ENCODE measurements around the gene PIGU.

Gene PIGU

DNA sequence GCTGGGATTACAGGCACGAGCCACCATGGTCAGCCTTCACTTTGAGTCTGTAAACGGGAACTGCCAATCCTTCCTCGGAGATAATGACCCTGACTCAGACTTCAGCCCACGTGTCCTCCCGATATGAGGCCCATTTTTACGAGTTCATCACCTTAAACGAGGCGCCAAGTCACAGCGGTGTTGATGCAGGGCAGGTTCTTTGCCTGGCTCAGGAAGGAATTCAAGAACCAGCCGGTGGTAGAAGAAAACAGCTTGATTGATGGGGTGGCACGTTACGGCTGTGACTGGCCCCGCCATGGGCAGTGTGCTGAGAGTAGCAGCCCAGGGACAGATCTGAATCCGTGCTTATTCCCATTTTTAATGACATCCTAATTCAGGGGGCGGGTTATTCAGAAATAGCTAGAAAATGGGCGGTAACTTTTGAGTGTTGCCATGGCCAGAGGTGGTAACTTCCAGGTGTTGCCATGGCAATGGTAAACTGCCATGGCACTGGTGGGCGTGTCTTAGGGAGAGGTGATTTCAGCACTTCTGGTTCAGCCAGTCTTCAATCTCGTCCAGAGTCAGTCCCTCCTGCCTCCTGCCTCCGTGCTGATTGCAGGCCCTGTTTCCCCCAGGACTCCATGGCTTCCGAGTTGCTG, 127.5 kb downstream of the PIGU start:
- DNase-seq = peak; percentile 83

DNA sequence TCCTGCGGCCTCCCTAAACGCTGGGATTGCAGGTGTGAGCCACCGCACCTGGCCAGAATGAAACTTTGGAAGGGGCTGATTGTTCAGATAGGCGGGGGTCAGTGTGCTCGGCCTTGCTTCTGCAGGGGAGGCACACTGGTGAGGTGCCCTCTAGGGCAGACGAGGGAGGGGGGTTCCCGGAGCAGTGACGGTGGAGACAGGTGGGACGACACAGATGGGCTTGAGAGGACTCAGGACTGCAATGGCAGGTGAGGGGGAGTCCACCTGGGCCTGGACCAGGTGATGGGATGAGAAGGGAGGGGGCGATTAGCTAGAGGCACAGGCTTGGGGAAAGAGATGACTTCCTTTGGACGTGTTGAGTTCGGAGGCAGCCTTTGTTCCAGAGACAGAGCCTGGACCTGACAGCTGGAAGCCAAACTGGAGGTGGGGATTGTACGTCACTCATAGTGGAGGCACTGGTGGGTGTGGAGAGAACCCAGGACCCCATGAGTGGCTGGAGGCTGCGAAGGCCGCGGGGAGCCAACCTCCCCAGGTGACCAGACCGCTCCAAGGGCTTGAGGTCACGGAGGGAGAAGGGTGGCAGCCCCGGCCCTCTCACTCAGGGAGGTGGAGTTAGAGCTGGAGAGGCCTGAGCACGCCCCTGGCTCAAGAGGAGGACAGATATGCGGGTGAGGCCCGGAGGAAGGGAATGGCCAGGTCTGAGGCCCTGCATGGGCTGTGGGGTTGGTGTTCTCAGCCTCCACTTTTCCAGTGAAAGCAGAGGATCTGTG, 128.9 kb downstream of the PIGU start:
- no peak for DNase-seq

DNA sequence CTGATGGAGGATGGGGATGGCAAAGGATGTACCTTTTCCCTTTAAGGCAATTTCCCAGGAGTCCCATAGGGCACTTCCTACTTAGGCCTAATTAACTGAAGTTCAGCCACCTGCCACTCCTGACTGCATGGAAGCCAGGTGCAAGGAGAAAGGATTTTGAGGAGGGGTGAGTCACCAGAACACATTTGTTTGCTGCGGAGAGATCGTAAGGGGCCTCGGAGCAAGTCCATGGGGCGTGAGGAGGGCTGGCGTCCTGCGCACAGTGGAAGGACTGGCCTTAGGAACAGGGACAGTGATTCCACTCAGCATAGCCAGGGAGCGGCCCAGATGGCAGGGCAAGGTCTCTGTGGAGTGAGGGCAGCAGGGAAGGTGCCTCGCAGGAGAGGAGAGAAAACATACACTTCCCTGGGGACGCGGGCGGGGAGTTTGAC, 130.1 kb downstream of the PIGU start:
- DNase-seq = peak; percentile 96

DNA sequence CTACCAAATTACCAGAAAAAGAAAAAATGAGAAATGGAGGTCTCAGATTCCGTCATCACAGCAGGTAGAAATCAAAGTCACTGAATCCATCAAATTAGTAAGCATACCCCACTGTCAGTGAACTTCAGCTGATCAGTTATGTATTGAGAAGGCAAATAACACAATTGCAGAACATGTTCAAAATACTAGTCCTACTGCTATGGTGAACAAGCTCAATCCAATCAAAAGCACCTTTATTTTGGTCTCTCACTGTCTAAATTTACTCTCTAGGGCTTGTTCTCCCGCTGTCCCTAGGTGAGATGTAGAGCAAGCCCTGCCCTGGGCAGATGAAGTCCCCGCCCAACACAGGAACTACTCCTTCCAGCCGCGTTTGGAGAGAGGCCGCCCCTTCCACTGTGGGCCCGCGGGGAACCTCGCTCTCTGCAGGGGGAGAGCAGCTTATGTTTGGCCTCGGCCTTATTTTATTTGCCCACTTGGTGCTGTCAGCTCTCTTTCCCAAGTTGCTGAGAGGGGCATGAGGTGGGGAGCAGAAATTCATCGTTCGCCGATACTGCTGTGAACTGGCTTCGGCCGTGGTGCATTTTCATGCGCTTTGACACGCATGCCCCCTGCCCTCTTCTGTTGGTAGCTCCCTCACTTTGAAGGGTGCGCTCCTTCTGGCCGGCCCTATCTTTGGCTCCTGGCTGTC, 132.6 kb downstream of the PIGU start:
- DNase-seq = no peak

DNA sequence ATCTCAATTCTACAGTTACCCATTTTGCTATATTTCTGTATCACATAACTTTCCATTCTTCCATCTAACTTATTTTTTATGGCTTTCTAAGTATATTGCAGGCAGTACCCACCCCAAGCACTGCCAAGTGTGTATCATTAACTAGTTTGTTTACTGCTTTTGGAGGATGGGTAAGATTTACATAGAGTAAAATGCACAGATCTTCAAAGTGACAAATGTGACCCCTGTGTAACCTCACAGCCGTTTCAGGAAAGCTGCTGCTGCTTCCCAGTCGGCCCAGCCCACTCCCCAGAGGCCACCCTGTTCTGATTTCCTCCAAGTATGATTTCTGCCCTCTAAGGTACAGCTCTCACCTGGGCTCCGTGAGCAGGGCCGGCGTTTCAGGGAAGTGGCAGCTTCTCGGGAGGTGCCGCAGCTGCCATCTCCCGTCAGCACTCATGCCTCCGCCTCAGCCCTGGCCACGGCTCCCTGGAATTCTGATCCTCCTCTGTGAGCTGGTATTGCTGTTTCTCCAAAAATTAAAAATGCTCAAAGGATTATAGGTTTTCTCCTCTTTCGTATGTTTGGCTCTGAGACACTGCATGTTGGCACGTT, 133.3 kb downstream of the PIGU start:
- DNase-seq = no peak

DNA sequence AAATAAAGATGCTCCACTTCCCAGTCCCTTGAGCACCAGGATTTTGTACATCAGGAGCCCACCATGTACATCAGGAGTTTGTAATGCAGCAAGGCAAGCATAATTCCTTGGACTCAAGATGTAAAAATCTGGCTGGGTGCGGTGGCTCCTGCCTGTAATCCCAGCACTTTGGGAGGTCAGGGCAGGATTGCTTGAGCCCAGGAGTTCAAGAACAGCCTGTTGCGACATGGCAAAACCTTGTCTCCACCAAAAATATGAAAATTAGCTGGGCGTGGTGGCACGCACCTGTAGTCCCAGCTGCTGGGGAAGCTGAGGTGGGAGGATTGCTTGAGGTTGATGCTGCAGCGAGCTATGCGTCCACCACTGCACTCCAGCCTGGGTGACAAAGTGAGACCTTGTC, 134.5 kb downstream of the PIGU start:
- no peak for DNase-seq

DNA sequence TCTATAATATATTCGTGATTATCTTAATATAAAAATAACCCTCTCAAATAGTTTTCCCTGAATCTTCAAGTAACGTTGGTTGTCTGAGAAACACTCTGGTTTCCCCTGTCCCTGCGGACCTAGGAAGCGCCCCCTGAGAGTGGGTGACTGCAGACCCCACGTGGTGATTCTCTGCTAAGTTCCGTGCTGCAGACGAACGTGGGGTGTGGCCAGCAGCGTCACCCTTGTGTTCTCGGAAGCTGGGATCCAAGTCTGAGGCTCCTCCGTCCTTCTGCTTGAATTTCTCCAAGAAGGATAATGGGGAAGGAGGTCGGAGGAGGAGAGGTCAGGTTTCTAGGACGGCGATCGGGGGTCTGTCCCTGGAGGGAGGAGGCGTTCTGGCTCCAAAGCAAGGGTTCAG, 135.0 kb downstream of the PIGU start:
- no peak for DNase-seq

DNA sequence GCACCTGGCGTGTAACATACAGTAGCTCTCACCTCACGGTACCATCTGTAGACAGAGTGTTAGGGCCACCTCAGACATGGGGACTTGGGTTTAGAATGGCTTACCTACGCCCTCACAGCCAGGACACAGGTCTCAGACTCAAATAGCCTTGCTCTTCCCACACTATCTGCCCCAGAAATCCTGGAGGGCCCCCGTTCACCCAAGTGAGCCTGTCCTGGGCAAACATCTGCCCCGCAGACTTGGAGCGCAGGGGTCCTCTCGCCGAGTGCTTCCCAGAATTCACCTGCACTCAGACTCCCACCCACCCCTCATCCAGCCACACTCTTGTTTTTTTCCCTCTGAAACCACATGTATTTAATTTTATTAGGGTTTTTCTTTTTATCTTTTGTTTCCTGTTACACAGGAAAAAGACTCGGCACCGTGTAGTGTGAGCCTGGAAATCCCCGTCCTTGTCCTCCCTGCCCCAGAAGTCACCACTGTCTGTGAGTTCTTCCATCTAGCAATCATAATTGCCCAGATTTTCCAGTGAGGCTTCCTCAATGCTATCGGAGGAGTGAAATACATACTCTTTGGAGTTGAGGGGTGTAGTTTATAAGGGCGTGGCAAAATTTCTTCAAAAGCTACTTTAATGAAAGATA, 135.5 kb downstream of the PIGU start:
- no peak for DNase-seq

DNA sequence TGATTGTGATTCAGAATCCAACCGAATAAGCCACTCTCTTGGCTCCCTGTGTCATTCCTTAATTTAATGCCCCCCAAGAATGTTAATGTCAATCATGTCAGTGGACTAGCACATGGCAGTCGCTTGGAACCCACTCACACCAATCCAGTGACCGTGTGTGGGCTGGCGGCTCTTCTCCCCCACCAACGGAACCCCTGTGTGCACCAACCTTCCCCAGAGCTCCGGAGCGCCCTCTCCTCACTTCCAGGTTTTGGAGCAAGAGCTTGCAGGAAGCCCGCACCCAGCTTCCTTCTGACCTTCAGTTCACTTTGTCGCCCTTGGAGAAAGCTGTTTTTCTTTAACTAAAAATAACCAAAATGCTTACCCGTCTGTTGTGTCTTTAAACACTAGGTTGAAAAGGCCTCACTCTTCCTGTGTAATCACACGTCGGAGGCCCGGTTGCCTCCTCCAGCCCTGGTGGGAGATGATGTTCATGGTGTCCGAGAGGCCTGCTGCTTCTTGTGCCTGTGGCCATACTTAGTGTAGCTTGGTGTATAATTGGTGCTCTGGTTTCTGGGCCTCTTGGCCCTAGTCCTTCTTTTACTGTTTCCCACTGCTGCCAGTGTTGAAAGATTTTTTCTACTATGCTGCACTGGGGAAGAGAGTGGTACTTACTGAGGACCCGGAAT, 136.2 kb downstream of the PIGU start:
- no peak for DNase-seq

DNA sequence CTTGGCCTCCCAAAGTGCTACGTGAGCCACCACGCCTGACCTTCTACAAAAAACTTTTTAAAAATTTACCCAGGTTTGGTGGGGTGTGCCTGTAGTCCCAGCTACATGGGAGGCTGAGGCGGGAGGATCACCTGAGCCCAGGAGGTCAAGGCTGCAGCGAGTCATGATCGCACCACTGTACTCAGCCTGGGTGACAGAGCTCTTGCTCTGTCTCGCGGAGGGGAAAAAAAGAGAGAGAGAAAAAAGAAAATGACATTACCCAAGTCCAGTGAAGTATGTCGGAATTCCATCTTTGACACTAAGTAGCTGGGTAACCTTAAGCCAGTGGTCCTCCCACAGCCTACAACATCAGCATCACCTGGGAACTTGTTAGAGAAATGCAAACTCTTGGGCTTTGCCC, 137.1 kb downstream of the PIGU start:
- no peak for DNase-seq

DNA sequence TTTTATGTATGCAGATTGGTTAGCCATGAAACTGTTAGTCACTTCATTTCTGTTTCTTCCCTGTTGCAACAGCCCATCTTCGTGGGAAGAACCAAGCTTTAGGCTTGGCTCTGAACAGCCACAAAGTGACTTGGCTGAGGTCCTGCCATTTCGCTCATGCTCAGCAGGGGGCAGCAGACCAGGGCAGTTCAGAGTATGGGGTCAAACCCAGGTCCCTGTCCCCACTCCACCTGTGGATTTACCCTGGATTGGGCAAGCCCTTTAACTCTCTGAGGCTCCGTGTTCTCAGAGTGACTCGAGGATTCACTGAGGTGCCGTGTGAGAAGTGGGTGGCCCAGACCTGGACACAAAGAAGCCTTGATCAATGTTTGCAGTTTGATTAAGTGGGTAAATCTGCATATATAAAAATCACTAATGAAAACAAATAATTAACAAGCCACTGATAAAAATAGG, 138.2 kb downstream of the PIGU start:
- DNase-seq = peak; percentile 72

DNA sequence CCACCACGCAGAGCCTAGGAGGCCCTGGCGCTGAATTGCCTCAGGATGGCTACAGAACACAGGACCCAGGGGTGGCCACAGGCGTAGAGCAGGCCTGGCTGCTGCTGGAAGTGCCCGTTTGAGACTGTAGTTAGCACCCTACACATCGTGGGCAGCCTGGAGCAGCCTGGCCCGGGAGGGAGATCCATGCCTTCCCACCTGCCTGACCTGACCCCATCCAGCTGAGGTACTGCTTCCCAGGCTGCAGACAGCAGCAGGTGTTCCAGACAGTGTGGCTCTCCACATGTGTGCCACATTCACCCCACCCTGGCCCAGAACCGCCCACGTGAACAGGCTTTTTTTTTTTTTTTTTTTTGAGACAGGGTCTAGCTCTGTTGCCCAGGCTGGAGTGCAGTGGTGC, 139.2 kb downstream of the PIGU start:
- DNase-seq = no peak

DNA sequence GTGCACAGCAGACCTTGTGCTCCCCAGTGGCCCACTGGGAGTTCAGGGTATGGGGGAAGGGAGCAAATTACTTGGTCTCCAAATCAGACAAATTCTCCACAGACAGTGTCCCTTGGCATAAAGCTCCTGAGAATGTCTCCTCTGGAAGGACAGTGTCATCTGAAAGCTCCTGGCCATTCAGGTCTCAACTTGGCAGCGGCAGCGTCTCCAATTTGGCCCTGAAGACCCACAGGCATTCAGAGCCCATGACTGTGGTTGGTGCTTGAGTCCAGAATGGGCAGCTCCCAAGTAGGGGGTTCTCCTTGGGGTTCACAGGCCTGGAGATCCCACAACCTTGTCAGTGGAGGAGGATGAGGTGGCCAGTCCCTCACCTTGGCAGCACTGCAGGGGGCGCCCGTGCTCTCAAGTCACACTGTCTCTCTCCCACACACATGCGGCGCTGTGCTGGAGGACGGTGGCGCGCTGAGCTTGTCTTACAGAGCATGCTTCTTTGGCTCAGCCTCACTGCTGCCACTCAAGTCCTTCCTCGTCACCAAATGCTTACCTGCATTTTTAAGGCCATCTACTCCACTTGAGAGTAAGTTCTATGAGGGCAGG, 140.0 kb downstream of the PIGU start:
- DNase-seq = peak; percentile 44

DNA sequence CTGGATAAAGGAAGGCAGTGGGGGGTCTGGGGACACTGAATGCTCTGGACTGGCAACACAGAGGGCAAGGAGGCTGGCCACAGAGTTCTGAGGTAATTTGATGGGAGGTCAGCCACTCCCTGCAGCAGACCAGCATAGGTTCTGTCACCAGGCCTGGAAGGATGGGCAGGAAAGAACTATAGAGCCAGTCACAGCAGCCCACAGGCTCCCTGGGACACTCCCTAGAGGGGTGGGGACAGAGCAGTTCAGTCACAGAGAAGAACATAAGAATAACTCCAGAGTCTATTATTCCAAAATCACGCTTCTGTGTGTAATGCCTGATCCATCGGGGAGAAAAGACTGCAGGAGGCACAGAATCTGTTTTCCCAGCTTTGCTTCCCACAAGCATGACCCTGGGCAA, 141.0 kb downstream of the PIGU start:
- DNase-seq = no peak

DNA sequence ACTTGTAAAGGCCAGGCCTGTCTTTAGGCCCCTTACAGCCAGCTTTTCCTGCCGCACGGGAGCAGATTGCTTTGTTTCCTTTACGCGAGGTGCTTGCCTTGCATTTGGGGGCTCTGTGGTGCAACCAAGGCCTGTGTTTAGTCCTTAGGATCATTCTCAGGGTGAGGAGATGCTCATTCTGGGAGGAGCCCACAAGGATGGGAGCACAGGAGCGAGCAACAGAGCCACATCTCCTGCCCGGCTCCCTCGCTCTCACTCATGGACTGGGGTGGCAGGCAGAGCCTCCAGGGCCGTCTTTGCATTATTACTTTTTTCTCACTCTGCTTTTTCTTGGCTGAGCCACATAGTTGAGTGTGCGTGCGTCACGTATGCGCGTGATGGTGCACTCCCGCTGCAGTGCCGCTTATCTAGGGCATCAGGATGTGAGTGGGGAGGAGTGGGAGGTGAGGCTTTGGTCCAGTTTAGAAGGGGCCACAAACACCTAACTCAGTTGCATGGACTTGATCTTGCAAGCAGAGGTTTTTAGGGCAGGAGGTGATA, 141.5 kb downstream of the PIGU start:
- DNase-seq = no peak

DNA sequence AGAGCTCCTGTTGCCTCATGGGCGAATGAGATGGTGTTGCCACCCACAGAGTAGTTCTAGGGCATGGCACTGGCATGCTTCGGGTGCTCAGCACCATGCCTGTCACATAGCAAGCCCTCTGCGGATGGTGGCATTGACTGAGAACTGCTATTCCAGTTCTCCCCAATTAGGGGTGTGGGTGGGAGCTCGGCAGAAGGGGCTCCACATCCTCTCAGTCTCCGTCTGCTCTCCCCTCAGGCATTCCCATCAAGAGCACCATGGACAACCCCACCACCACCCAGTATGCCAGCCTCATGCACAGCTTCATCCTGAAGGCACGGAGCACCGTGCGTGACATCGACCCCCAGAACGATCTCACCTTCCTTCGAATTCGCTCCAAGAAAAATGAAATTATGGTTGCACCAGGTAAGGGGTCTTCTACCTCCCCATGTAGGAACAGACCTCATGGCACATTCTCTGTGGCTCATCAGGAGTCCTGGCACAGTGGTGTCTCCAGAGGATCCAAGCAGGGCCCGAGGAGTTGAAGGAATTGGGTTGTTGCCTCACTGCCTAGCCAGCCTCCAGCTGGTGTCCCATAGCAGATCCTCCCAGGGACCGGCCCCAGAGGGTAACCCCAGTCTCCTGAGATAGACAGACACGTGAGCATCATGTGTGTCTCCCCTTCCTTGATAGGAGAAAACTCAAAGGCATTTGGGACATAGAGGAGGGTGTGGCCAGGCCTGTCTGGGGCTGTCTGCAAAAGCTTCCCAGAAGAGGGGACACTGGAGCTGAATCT, 142.3 kb downstream of the PIGU start:
- no peak for DNase-seq

DNA sequence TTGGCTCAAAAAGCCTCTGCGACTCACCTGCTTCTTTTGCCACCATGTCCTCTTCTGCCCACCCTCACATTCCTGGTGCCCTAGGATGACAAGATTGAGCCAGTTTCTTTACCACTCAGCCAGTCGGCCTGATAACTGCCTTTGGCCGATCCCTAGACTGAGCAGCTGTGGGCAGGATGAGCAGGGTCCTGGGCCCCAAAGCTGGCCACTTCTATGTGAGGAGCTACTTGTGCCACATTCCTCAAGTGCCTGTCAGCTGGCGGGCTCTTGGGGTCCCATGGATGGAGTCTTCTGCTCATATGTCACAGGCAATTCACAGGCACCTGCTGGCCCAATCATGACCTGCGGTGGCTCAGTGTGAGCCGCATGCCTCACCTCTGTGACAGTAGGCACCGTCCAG, 144.1 kb downstream of the PIGU start:
- DNase-seq = no peak

DNA sequence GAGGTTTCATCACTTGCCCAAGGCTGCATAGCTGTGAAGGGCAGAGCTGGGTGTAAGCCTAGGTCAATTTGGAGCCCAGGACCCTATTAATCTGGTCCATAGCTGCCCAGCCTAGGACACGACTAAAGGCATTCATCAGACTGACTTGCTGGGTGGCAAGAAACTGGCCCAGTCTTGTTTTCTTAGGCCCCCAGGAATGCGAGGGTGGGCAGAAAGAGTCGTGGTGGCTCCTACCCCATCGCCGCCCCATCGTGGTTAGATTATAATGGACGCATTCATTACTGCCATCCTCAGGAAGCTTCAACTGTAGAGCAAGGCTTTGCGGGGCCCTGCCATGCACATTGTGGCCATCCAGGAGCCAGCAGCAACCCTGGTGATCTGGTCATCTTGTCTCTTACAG, 144.6 kb downstream of the PIGU start:
- no peak for DNase-seq

DNA sequence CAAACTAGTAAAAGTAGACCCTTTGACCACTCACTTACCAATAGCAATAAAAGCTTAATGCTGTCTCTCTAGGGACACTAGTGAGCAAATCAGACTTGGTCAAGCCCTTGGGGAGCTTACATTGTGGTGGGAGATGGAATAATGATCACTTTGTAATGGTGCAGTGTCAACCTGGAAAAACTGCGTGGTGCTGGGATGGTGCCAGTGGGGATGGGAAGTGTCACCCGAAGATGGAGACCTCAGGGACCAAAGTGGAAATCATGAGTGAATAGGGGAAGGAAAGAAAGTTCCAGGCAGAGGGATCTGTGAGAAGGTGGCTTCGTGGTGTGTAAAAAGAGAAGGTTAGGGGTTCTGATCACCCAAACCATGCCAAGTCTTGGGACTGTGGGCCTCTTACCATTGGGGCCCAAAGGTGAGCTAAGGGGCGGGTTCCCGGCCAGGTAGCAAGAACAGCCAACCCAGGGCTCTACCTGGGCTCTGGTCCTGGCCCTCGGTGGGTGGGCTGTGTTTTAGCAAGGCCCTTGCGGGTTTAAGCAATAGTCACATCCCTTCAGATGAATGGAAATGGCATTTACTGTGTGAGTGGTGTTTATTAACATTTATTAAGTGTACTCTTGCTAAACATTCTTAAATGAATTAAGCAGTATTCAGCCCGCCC, 145.2 kb downstream of the PIGU start:
- DNase-seq = no peak

DNA sequence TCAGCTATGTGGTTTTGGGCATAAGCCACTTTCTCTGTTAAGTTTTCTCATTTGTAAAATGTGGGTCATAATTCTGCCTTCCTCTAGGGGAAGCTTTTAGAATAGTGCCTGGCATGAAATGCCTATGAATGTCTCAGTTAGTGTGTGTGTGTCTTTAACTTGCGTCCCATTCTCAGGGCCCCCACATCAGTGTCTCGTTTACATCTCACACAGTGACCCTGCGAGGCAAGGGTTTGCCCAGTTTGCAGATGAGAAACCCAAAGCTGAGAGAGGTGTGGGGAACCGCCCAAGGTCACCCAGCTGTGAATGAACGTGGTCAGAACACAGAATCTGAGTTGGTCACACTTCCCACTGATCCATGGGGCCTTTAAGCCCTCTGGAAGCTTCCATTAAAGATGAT, 146.6 kb downstream of the PIGU start:
- DNase-seq = no peak

DNA sequence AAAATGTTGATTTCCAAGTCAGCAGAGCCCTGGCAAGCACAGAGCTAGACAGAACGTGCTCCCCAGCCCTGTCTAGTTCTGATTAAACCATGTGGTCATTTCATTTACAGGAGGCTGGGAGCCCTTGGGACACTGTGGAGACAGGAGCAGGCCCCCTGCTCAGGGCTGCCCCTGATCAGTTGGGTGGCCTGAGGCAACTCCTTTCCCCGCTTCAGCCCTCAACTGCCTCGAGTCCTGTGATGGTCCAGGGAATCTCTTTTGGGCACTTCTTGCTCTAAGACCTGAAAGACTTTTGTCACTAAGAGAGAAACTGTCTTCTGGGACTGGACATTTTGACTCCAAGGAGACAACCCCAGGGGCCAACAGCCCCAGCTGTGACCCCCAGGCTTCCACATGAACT, 147.2 kb downstream of the PIGU start:
- no peak for DNase-seq
